HepG2 (cell line): ENCODE results near the gene TXNRD1. TPM values are rescaled to one million over a fixed set of nuclear protein-coding genes. Genes with fewer than 3 reads are reported as not detected.

Experiments used
- ATAC-seq: fragments of 200-7000 bp; cut with Tn5 transposase; 3 replicates; pipeline ENCODE4 v1.9.1; 2020; ENCODE audit warnings: mild to moderate bottlenecking, moderate library complexity
- BruUV-seq: library from RNA; stranded (reverse); fragments of 400-500 nt; replicated peaks from 2 replicates; lab custom pipeline; 2021; lab: Mats Ljungman, UMichigan
- CTCF ChIA-PET: fragments of 300-600 bp; formaldehyde crosslinking; extraction: SDS; loops from one replicate; lab custom pipeline; 2021; ENCODE audit warnings: low total read pairs, inconsistent platforms, low intra/inter-chr PET ratio; lab: Yijun Ruan, JAX
- POLR2A ChIA-PET: fragments of 350-600 bp; sonication (Branson Sonifier 250); formaldehyde crosslinking; loops from one replicate; lab custom pipeline; 2020; ENCODE audit warnings: antibody characterized with exemption, inconsistent platforms; lab: Yijun Ruan, JAX
- DNase-seq: peaks from one replicate; pipeline ENCODE4 v3.0.0-alpha.2; 2015; ENCODE audit warnings: low spot score
- FAIRE-seq: peaks from 3 replicates; lab custom pipeline; 2011; peaks lifted over from hg19 to GRCh38; lab: Jason Lieb, UNC
- H2AFZ ChIP-seq: one replicate; pipeline ENCODE4 v1.6.1; 2011; ENCODE audit warnings: low read length, inconsistent platforms
- H3K27ac ChIP-seq: fragments of 300-600 bp; 3 replicates; pipeline ENCODE4 v1.8.0; 2011; ENCODE audit warnings: mixed run types, mild to moderate bottlenecking, mixed read lengths, low read length, inconsistent platforms; ENCODE audit not compliant: insufficient read depth; ENCODE audit errors: extremely low read length
- H3K27me3 ChIP-seq, 2 experiments: fragments of 200-600 bp in 1 of 2; 2 replicates in 1 of 2; 3 replicates in 1 of 2; pipeline versions ENCODE4 v1.6.0 to v1.8.0; 2011; ENCODE audit warnings: low read length in 2 of 2, mild to moderate bottlenecking in 2 of 2, moderate library complexity in 2 of 2, inconsistent platforms in 1 of 2; ENCODE audit not compliant: insufficient read depth in 2 of 2, control insufficient read depth in 1 of 2
- H3K36me3 ChIP-seq, 2 experiments: fragments of 200-600 bp in 1 of 2; replicated peaks in 1 of 2; 2 replicates in 1 of 2; 3 replicates in 1 of 2; pipeline versions ENCODE4 v1.5.1 to v1.8.0; 2011; ENCODE audit warnings: low read length in 2 of 2, inconsistent platforms in 1 of 2; ENCODE audit not compliant: insufficient read depth in 2 of 2, control insufficient read depth in 1 of 2
- H3K4me1 ChIP-seq: 2 replicates; pipeline ENCODE4 v1.5.1; 2012; ENCODE audit warnings: low read length, inconsistent platforms; ENCODE audit not compliant: insufficient read depth
- H3K4me2 ChIP-seq: 2 replicates; pipeline ENCODE4 v1.6.0; 2011; ENCODE audit warnings: low read depth, low read length, inconsistent platforms
- H3K4me3 ChIP-seq, 3 experiments: fragments of 200-600 bp in 1 of 3; sonication (generic), shearing (Covaris generic) in 1 of 3; replicated peaks in 1 of 3; 2 replicates each; pipeline ENCODE4 v1.5.1; 2011 to 2016; ENCODE audit warnings: low read length in 3 of 3, inconsistent platforms in 2 of 3, low read depth in 2 of 3, mild to moderate bottlenecking in 2 of 3, control low read depth in 1 of 3, mixed read lengths in 1 of 3; ENCODE audit not compliant: insufficient read depth in 1 of 3
- H3K79me2 ChIP-seq: one replicate; pipeline ENCODE4 v1.6.1; 2011; ENCODE audit warnings: low read length, inconsistent platforms; ENCODE audit not compliant: insufficient read depth
- H3K9ac ChIP-seq: 2 replicates; pipeline ENCODE4 v1.6.0; 2011; ENCODE audit warnings: mild to moderate bottlenecking, low read depth, low read length, inconsistent platforms; ENCODE audit not compliant: insufficient read depth
- H3K9me3 ChIP-seq: 2 replicates; pipeline ENCODE4 v1.5.1; 2012; ENCODE audit warnings: mild to moderate bottlenecking, low read length
- H4K20me1 ChIP-seq: 2 replicates; pipeline ENCODE4 v1.6.0; 2011; ENCODE audit warnings: inconsistent platforms, mild to moderate bottlenecking, low read length, moderate library complexity; ENCODE audit not compliant: insufficient read depth
- CSRNP2 ChIP-seq: sonication (generic); formaldehyde crosslinking; conservative IDR thresholded peaks from 2 replicates; pipeline ENCODE4 v1.8.0; 2022; ENCODE audit warnings: low read depth, missing genetic modification reagents
- JDP2 ChIP-seq: sonication (generic); formaldehyde crosslinking; IDR thresholded peaks from 2 replicates; pipeline ENCODE4 v1.8.1; 2022; ENCODE audit warnings: missing genetic modification reagents, borderline replicate concordance
- KLF16 ChIP-seq, 2 experiments: sonication (generic) in 1 of 2; formaldehyde crosslinking in 1 of 2; IDR thresholded peaks; 2 replicates each; pipeline versions ENCODE4 v1.6.1 to v1.8.0; 2016 to 2023; ENCODE audit warnings: missing genetic modification reagents in 2 of 2, missing compliant biosample characterization in 1 of 2
- POLR2A ChIP-seq, 2 experiments: IDR thresholded peaks; 2 replicates each; pipeline ENCODE4 v1.6.1; 2011; ENCODE audit warnings: low read depth in 2 of 2, low read length in 2 of 2, mild to moderate bottlenecking in 1 of 2, moderate library complexity in 1 of 2; ENCODE audit not compliant: insufficient read depth in 1 of 2
- RBM22 ChIP-seq: fragments of 200-400 bp; formaldehyde crosslinking; optimal IDR thresholded peaks from 2 replicates; pipeline ENCODE3; 2017; ENCODE audit warnings: mild to moderate bottlenecking, low read length, moderate library complexity
- WGBS: methylation state at CpG from one replicate; pipeline ENCODE4 v1.1.6; 2017; ENCODE audit warnings: low lambda C conversion rate; 5-methylcytosine and 5-hydroxymethylcytosine counted together
- in situ Hi-C: cut with HindIII; loops from 2 replicates; pipeline ENCODE4 v1.10.0; 2017; ENCODE audit warnings: low pct_unique_long_range_greater_than_20kb; ENCODE audit not compliant: extremely low pct_ligation_motif_present
- intact Hi-C: fragments of 100-400 bp; cut with micrococcal nuclease; formaldehyde crosslinking; loops from one replicate; pipeline ENCODE4 v1.10.0; 2022; ENCODE audit not compliant: unreplicated experiment
- polyA plus RNA-seq, 8 experiments: library from polyadenylated mRNA; depleted of rRNA in 3 of 8; stranded (reverse) in 7 of 8; unstranded in 1 of 8; fragments of >200 nt; fragmentation: Illumina TruSeq in 4 of 8; extraction: Trizol in 4 of 8; gene quantifications; 2 replicates each; pipeline versions ENCODE4 v1.2.1 to v1.2.3, GENCODE V29; 2011 to 2016; ENCODE audit warnings: low read depth in 4 of 8, missing spikeins in 1 of 8, mixed read lengths in 1 of 8; ENCODE audit not compliant: insufficient read depth in 1 of 8
- total RNA-seq, 5 experiments: library from RNA; depleted of rRNA; stranded (reverse); fragments of >200 nt; fragmentation: Illumina TruSeq; extraction: Trizol; gene quantifications; 2 replicates each; pipeline ENCODE4 v1.2.3, GENCODE V29; 2016; ENCODE audit warnings: low read depth in 1 of 5
- TF ChIP-seq, protein P1 (sequence below): sonication (generic); formaldehyde crosslinking; IDR thresholded peaks from 2 replicates; pipeline ENCODE4 v1.4.0; 2020; ENCODE audit warnings: missing genetic modification reagents
- TF ChIP-seq, protein P2 (sequence below): sonication (generic); formaldehyde crosslinking; IDR thresholded peaks from 2 replicates; pipeline ENCODE4 v1.4.0; 2020; ENCODE audit warnings: missing genetic modification reagents, mild to moderate bottlenecking, borderline replicate concordance

TXNRD1 gene
- total and polyA plus RNA-seq, 2 of the 13 experiments (the other 11 are each of a cell fraction or from before 2014, with no cell fraction given): 54.0 to 190 TPM

GRCh38 chr12:104297477-104298113 is 82.0 kb downstream of the TXNRD1 start (continued):
- TF ChIP-seq, protein P1, sequence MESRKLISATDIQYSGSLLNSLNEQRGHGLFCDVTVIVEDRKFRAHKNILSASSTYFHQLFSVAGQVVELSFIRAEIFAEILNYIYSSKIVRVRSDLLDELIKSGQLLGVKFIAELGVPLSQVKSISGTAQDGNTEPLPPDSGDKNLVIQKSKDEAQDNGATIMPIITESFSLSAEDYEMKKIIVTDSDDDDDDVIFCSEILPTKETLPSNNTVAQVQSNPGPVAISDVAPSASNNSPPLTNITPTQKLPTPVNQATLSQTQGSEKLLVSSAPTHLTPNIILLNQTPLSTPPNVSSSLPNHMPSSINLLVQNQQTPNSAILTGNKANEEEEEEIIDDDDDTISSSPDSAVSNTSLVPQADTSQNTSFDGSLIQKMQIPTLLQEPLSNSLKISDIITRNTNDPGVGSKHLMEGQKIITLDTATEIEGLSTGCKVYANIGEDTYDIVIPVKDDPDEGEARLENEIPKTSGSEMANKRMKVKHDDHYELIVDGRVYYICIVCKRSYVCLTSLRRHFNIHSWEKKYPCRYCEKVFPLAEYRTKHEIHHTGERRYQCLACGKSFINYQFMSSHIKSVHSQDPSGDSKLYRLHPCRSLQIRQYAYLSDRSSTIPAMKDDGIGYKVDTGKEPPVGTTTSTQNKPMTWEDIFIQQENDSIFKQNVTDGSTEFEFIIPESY (CRISPR knock-in tag): no peak

- intact Hi-C loops: no loop called here
- no peaks in the 10 kb centered on the region for H3K9me3 ChIP-seq
- H3K9ac ChIP-seq: no peak overlapping the region
- BruUV-seq: TSS peak; percentile 9
- no peaks in the 10 kb centered on the region for H3K27me3 ChIP-seq
- peaks cover 92% of the 10 kb centered on the region for H3K79me2 ChIP-seq
- no peak overlapping the region for H3K4me3 ChIP-seq
- in situ Hi-C loops: no loop called here
- H3K36me3 ChIP-seq: peaks cover 15 to 71% of the 10 kb centered on the region in 2 experiments
- H3K4me2 ChIP-seq: no peak overlapping the region
- no peak; the same call in 2 of the 3 replicates for ATAC-seq
- H3K4me1 ChIP-seq: peaks cover 57% of the 10 kb centered on the region
- H4K20me1 ChIP-seq: peaks cover 76% of the 10 kb centered on the region
- CTCF ChIA-PET: no interaction called here
- no peak overlapping the region for H2AFZ ChIP-seq
- peak; percentile 18 for FAIRE-seq
- 81% methylated on average over 6 of the region's 6 CpGs for WGBS
- H3K27ac ChIP-seq: no peak overlapping the region
- DNase-seq: no peak
- POLR2A ChIA-PET: interaction anchor here (1.5 to 1.6 kb wide), 2 partner anchors 11 to 13 kb away, joined by 4 to 7 read pairs; no protein-coding TSS in a partner anchor
- no peak for TF ChIP-seq CSRNP2 (CRISPR knock-in tag)
- TF ChIP-seq RBM22: peak; percentile 90
- peak in 1 of 2 experiments; percentile 48; a peak in 2 of 4 replicates for TF ChIP-seq POLR2A (IDR thresholded peaks at IDR 0.05; ENCODE audit: insufficient read depth in 1 of 2, low read depth in 2 of 2, low read length in 2 of 2)
- TF ChIP-seq KLF16 (CRISPR knock-in tag; IDR thresholded peaks at IDR 0.05): 0 out of 4 replicates have a peak, but pooled peaks of 1 of the 2 experiments have one; percentile 23
- TF ChIP-seq, protein P2, sequence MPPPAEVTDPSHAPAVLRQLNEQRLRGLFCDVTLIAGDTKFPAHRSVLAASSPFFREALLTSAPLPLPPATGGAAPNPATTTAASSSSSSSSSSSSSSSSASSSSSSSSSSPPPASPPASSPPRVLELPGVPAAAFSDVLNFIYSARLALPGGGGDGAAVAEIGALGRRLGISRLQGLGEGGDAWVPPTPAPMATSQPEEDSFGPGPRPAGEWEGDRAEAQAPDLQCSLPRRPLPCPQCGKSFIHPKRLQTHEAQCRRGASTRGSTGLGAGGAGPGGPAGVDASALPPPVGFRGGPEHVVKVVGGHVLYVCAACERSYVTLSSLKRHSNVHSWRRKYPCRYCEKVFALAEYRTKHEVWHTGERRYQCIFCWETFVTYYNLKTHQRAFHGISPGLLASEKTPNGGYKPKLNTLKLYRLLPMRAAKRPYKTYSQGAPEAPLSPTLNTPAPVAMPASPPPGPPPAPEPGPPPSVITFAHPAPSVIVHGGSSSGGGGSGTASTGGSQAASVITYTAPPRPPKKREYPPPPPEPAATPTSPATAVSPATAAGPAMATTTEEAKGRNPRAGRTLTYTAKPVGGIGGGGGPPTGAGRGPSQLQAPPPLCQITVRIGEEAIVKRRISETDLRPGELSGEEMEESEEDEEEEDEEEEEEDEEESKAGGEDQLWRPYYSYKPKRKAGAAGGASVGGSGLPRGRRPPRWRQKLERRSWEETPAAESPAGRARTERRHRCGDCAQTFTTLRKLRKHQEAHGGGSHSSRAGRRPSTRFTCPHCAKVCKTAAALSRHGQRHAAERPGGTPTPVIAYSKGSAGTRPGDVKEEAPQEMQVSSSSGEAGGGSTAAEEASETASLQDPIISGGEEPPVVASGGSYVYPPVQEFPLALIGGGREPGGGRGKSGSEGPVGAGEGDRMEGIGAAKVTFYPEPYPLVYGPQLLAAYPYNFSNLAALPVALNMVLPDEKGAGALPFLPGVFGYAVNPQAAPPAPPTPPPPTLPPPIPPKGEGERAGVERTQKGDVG (CRISPR knock-in tag): no peak
- TF ChIP-seq JDP2 (CRISPR knock-in tag): no peak
These were observed 84.4 kb downstream of the TXNRD1 start for GRCh38 chr12:104299842-104300481.
